HG03558 (cell line): Measurements from ENCODE around the gene CNTNAP3B.
A peak's percentile ranks its signal among the peaks of the same experiment; 100 is the strongest.
"Not testable (repeated sequence)": the region's sequence is repeated elsewhere in the genome, so short reads cannot be mapped to it uniquely, and the experiment has no call there.

Source experiments
- ATAC-seq: cut with Tn5 transposase; IDR thresholded peaks from one replicate; pipeline ENCODE4 v1.9.1; 2021; ENCODE audit warnings: moderate number of reproducible peaks; ENCODE audit not compliant: unreplicated experiment; ENCODE audit errors: extremely low read depth

The CNTNAP3B gene

GRCh38 chr9:41980271-41980670, 149.0 kb downstream of the CNTNAP3B start:
- not testable (repeated sequence) for ATAC-seq

GRCh38 chr9:41977965-41978600, 151.1 kb downstream of the CNTNAP3B start:
- ATAC-seq, result not testable (repeated sequence)

- not testable (repeated sequence) for ATAC-seq
Observed at GRCh38 chr9:41974906-41975305, 154.3 kb downstream of the CNTNAP3B start.

- ATAC-seq, result not testable (repeated sequence)
Observed at GRCh38 chr9:41953007-41953406, 176.2 kb downstream of the CNTNAP3B start.

- ATAC-seq, result not testable (repeated sequence)
Observed at GRCh38 chr9:41941738-41942137, 187.5 kb downstream of the CNTNAP3B start.

- ATAC-seq, result not testable (repeated sequence)
Observed at GRCh38 chr9:41938143-41938542, 191.1 kb downstream of the CNTNAP3B start.

- not testable (repeated sequence) for ATAC-seq
Observed at GRCh38 chr9:41935727-41936126, 193.5 kb downstream of the CNTNAP3B start.

- not testable (repeated sequence) for ATAC-seq
Observed at GRCh38 chr9:41929172-41929571, 200.1 kb downstream of the CNTNAP3B start.

- ATAC-seq, result not testable (repeated sequence)
Observed at GRCh38 chr9:41917374-41917773, 211.9 kb downstream of the CNTNAP3B start.

GRCh38 chr9:41905488-41905887, 223.7 kb downstream of the CNTNAP3B start:
- ATAC-seq, result not testable (repeated sequence)

- not testable (repeated sequence) for ATAC-seq
Observed at GRCh38 chr9:41902762-41903161, 226.5 kb downstream of the CNTNAP3B start.

- not testable (repeated sequence) for ATAC-seq
Observed at GRCh38 chr9:41898720-41899343, 230.4 kb downstream of the CNTNAP3B start.

- ATAC-seq, result not testable (repeated sequence)
Observed at GRCh38 chr9:41874557-41874956, 254.7 kb downstream of the CNTNAP3B start.

- not testable (repeated sequence) for ATAC-seq
Observed at GRCh38 chr9:41855422-41855821, 273.8 kb downstream of the CNTNAP3B start.

- ATAC-seq, result peak; percentile 39
Observed at GRCh38 chr9:41851848-41852740, 277.1 kb downstream of the CNTNAP3B start.

GRCh38 chr9:41847829-41848228, 281.4 kb downstream of the CNTNAP3B start:
- ATAC-seq, result not testable (repeated sequence)
